Ureter (tissue), 1 donor: ENCODE measurements around the gene HFE. TPM values are rescaled to one million over a fixed set of nuclear protein-coding genes. Genes with fewer than 3 reads are reported as not detected.

ENCODE experiments used
- DNase-seq: peaks from one replicate; pipeline ENCODE4 v3.0.0-alpha.2; 2020; ENCODE audit warnings: low spot score
- total RNA-seq: library from RNA; stranded (reverse); gene quantifications from one replicate; pipeline ENCODE4 v1.2.4, GENCODE V29; 2023
- donor health status: DM: yes; HTN: yes; CAD: no.

HFE gene
- total RNA-seq, 1 donor from 2014 or later = 14.8 TPM

GRCh38 chr6:26133730-26134129 is 46.5 kb downstream of the HFE start:
- no peak for DNase-seq

GRCh38 chr6:26136321-26136720 is 49.1 kb downstream of the HFE start:
- DNase-seq = no peak

- DNase-seq = no peak
These were observed 53.2 kb downstream of the HFE start for GRCh38 chr6:26140254-26140966.

- no peak for DNase-seq
These were observed 53.7 kb downstream of the HFE start for GRCh38 chr6:26140967-26141294.

GRCh38 chr6:26141378-26141904 is 54.2 kb downstream of the HFE start:
- no peak for DNase-seq

GRCh38 chr6:26142026-26142425 is 54.8 kb downstream of the HFE start:
- no peak for DNase-seq

Other genes starting within 250 kb of the HFE start
- not detected for gene SLC17A3, start 213.2 kb upstream of the HFE start, total RNA-seq
- not detected for gene SLC17A2, start 156.7 kb upstream of the HFE start, total RNA-seq
- gene TRIM38, start 124.6 kb upstream of the HFE start, total RNA-seq = 20.2 TPM